Esophagus muscularis mucosa (tissue), 2 donors: ENCODE measurements around the gene LMF1.

ENCODE experiments used
- EP300 ChIP-seq: sonication (generic); formaldehyde crosslinking; IDR thresholded peaks from one replicate; pipeline ENCODE4 v1.6.1; 2017; ENCODE audit warnings: antibody characterized with exemption
- POLR2A ChIP-seq: fragments of 450-650 bp; IDR thresholded peaks from one replicate; pipeline ENCODE4 v1.6.1; 2017; ENCODE audit warnings: antibody characterized with exemption, moderate library complexity, mild to moderate bottlenecking, low read depth

DNA sequence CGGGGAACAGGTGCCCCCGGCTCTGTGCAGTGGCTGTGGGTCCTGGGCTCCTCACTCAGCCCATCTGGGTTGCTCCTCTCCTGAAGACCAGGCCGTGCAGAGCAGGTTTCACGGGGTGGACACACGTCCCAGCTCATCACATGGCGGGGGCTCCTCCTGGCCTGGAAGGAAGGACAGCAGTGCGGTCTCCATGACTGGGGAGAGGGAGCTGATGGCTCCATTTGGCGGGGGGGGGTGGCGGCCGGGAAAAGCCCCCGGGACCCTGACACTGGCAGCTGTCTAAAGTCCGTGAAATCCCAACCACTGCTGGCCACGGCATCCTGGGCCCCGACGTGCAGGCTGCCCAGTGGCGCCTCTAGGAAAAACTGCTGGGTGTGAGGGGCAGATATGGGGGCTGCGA is 29.8 kb upstream of the LMF1 start:
- no peak for TF ChIP-seq POLR2A
- no peak for TF ChIP-seq EP300
